Endothelial cell of umbilical vein (primary cell): ENCODE results near the gene TNFRSF1A. TPM values are rescaled to one million over a fixed set of nuclear protein-coding genes. Genes with fewer than 3 reads are reported as not detected.

ENCODE experiments used
- BruUV-seq: library from RNA; stranded (reverse); fragments of 400-500 nt; replicated peaks from 2 replicates; lab custom pipeline; 2021; lab: Mats Ljungman, UMichigan
- CTCF ChIA-PET: fragments of 300-600, 350-600 bp; sonication (Branson Sonifier 250); formaldehyde crosslinking; loops from one replicate; lab custom pipeline; 2021; ENCODE audit warnings: antibody characterized with exemption, inconsistent platforms; lab: Charles Lee
- POLR2A ChIA-PET: fragments of 300-600, 350-600 bp; sonication (Branson Sonifier 250); formaldehyde crosslinking; loops from one replicate; lab custom pipeline; 2021; ENCODE audit warnings: antibody characterized with exemption, inconsistent platforms; lab: Charles Lee
- DNase-seq: peaks from one replicate; pipeline ENCODE4 v3.0.0-alpha.2; 2011; ENCODE audit warnings: low read depth, low spot score
- FAIRE-seq: peaks from 2 replicates; lab custom pipeline; 2011; peaks lifted over from hg19 to GRCh38; lab: Jason Lieb, UNC
- H2AFZ ChIP-seq: 2 replicates; pipeline ENCODE4 v1.6.0; 2012; ENCODE audit warnings: low read depth, low read length, control low read depth, inconsistent platforms
- H3K27ac ChIP-seq: 2 replicates; pipeline ENCODE4 v1.5.1; 2011; ENCODE audit warnings: low read depth, mild to moderate bottlenecking, control low read depth, low read length, moderate library complexity; ENCODE audit not compliant: insufficient read depth
- H3K27me3 ChIP-seq, 2 experiments: 2 replicates each; pipeline versions ENCODE4 v1.6.0 to v1.6.1; 2011; ENCODE audit warnings: low read length in 2 of 2, mixed read lengths in 1 of 2; ENCODE audit not compliant: control insufficient read depth in 2 of 2, insufficient read depth in 2 of 2
- H3K36me3 ChIP-seq, 2 experiments: 2 replicates in 1 of 2; 3 replicates in 1 of 2; pipeline ENCODE4 v1.5.1; 2011; ENCODE audit warnings: low read length in 2 of 2, mild to moderate bottlenecking in 1 of 2, moderate library complexity in 1 of 2; ENCODE audit not compliant: control insufficient read depth in 2 of 2, insufficient read depth in 2 of 2; ENCODE audit errors: extremely low read depth in 1 of 2
- H3K4me1 ChIP-seq: 3 replicates; pipeline ENCODE4 v1.5.1; 2011; ENCODE audit warnings: mild to moderate bottlenecking, low read length; ENCODE audit not compliant: control insufficient read depth, insufficient read depth; ENCODE audit errors: extremely low read depth
- H3K4me2 ChIP-seq: 2 replicates; pipeline ENCODE4 v1.6.1; 2011; ENCODE audit warnings: low read length, control low read depth, mixed read lengths; ENCODE audit not compliant: insufficient read depth
- H3K4me3 ChIP-seq, 3 experiments: fragments of 200-600 bp in 1 of 3; sonication (generic), shearing (Covaris generic) in 1 of 3; replicated peaks in 1 of 3; 2 replicates each; pipeline ENCODE4 v1.5.1; 2011 to 2016; ENCODE audit warnings: control low read depth in 3 of 3, low read length in 3 of 3, mild to moderate bottlenecking in 2 of 3, inconsistent platforms in 1 of 3, low read depth in 1 of 3, moderate library complexity in 1 of 3; ENCODE audit not compliant: insufficient read depth in 1 of 3
- H3K79me2 ChIP-seq: 2 replicates; pipeline ENCODE4 v1.6.0; 2012; ENCODE audit warnings: low read length, inconsistent platforms; ENCODE audit not compliant: control insufficient read depth, insufficient read depth
- H3K9ac ChIP-seq: replicated peaks from 2 replicates; pipeline ENCODE3; 2011; ENCODE audit warnings: low read length, control low read depth; ENCODE audit not compliant: insufficient read depth; ENCODE audit errors: extremely low read depth
- H3K9me1 ChIP-seq: replicated peaks from 3 replicates; pipeline ENCODE4 v1.6.0; 2011; ENCODE audit warnings: mild to moderate bottlenecking, low read length; ENCODE audit not compliant: control insufficient read depth, insufficient read depth; ENCODE audit errors: extremely low read depth
- H3K9me3 ChIP-seq: replicated peaks from 2 replicates; pipeline ENCODE4 v1.5.1; 2012; ENCODE audit warnings: low read length, inconsistent platforms; ENCODE audit not compliant: control insufficient read depth, insufficient read depth
- H4K20me1 ChIP-seq: replicated peaks from 2 replicates; pipeline ENCODE3; 2011; ENCODE audit warnings: mild to moderate bottlenecking, low read length; ENCODE audit not compliant: control insufficient read depth, insufficient read depth; ENCODE audit errors: extremely low read depth
- CTCF ChIP-seq, 2 donors: IDR thresholded peaks; 1 replicate in 1 of 2; 2 replicates in 1 of 2; pipeline ENCODE4 v1.5.1; 2011; ENCODE audit warnings: low read length in 2 of 2, mild to moderate bottlenecking in 2 of 2, moderate library complexity in 2 of 2, control low read depth in 1 of 2, inconsistent platforms in 1 of 2, low read depth in 1 of 2; ENCODE audit not compliant: insufficient read depth in 1 of 2; ENCODE audit errors: extremely low read depth in 1 of 2
- EZH2 ChIP-seq: IDR thresholded peaks from 2 replicates; pipeline ENCODE4 v1.6.1; 2012; ENCODE audit warnings: borderline replicate concordance, low read depth, mild to moderate bottlenecking, moderate library complexity, low read length, inconsistent platforms; ENCODE audit not compliant: severe bottlenecking
- FOS ChIP-seq: IDR thresholded peaks from 2 replicates; pipeline ENCODE4 v1.6.1; 2011; ENCODE audit warnings: mild to moderate bottlenecking, low read length, moderate library complexity, borderline replicate concordance; ENCODE audit not compliant: insufficient read depth
- GATA2 ChIP-seq: IDR thresholded peaks from 2 replicates; pipeline ENCODE4 v1.7.0; 2011; ENCODE audit warnings: low read depth, mild to moderate bottlenecking, moderate library complexity, mixed read lengths, low read length; ENCODE audit not compliant: insufficient read length, insufficient read depth
- JUN ChIP-seq: IDR thresholded peaks from 2 replicates; pipeline ENCODE4 v1.6.1; 2011; ENCODE audit warnings: borderline replicate concordance, low read depth; ENCODE audit not compliant: insufficient read length, insufficient read depth
- POLR2A ChIP-seq: IDR thresholded peaks from 2 replicates; pipeline ENCODE4 v1.6.1; 2012; ENCODE audit warnings: low read depth, mild to moderate bottlenecking, control low read depth, low read length
- POLR2AphosphoS5 ChIP-seq: IDR thresholded peaks from 2 replicates; pipeline ENCODE4 v1.6.1; 2012; ENCODE audit warnings: low read depth, mild to moderate bottlenecking, control low read depth, low read length, moderate library complexity; ENCODE audit not compliant: insufficient read depth
- dilution Hi-C: fragments of 300-500 bp; cut with MboI; formaldehyde crosslinking; loops from one replicate; pipeline ENCODE4 v1.15.0; 2019; ENCODE audit warnings: low sequenced_read_pairs; ENCODE audit not compliant: extremely low pct_ligation_motif_present
- intact Hi-C: fragments of 100-400 bp; cut with micrococcal nuclease; formaldehyde crosslinking; loops from one replicate; pipeline ENCODE4 v1.10.0; 2022
- polyA plus RNA-seq, 4 experiments: library from polyadenylated mRNA; depleted of rRNA in 3 of 4; stranded (reverse) in 3 of 4; unstranded in 1 of 4; fragments of >200 nt; gene quantifications; 2 replicates each; pipeline versions ENCODE4 v1.2.1 to v1.2.3, GENCODE V29; 2011 to 2012; ENCODE audit warnings: missing spikeins in 1 of 4
- total RNA-seq: library from RNA; stranded (reverse); gene quantifications from 2 replicates; pipeline ENCODE4 v1.2.3, GENCODE V29; 2021

The TNFRSF1A gene
- total and polyA plus RNA-seq, 2 donors (not counting 3 experiments of a cell fraction or from before 2014, with no cell fraction given): 86.5 to 98.2 TPM

- H3K36me3 ChIP-seq: no peaks in the 10 kb centered on the region
- peak overlapping the region; percentile 89 to 98 (median 89) for H3K4me3 ChIP-seq
- peak overlapping the region; percentile 91 for H3K4me2 ChIP-seq
- peak; percentile 73 for DNase-seq
- dilution Hi-C loops (no loop called here), intact Hi-C loops (no loop called here)
- peak; percentile 70 for FAIRE-seq
- H3K9ac ChIP-seq: peak overlapping the region; percentile 80
- no peak overlapping the region for H2AFZ ChIP-seq
- TF ChIP-seq POLR2AphosphoS5 (peak; percentile 38), FOS (no peak), CTCF (IDR thresholded peaks at IDR 0.05; ENCODE audit: extremely low read depth in 1 of 2, insufficient read depth in 1 of 2, low read depth in 1 of 2, low read length in 2 of 2) (no peak), JUN (no peak), POLR2A (peak; percentile 12), GATA2 (peak; percentile 75), EZH2 (no peak)
- peaks cover 58% of the 10 kb centered on the region for H3K79me2 ChIP-seq
- H3K9me3 ChIP-seq: no peaks in the 10 kb centered on the region
- POLR2A ChIA-PET: interaction anchor here (0.9 to 1.5 kb wide), 2 partner anchors 17 to 26 kb away, joined by 6 to 13 read pairs; no protein-coding TSS in a partner anchor
- H4K20me1 ChIP-seq: no peaks in the 10 kb centered on the region
- H3K27me3 ChIP-seq: no peaks in the 10 kb centered on the region
- no TSS peak for BruUV-seq
- no peaks in the 10 kb centered on the region for H3K9me1 ChIP-seq
- H3K4me1 ChIP-seq: peaks cover 53% of the 10 kb centered on the region
- CTCF ChIA-PET: interaction anchor here (0.5 to 4.5 kb wide), 11 partner anchors 9 to 669 kb away, joined by 3 to 26 read pairs (median 5); partner anchors contain the start of gene LTBR
- peak overlapping the region; percentile 69 for H3K27ac ChIP-seq
Observed at GRCh38 chr12:6340032-6340638, 1.7 kb downstream of the TNFRSF1A start.
